Vagina (tissue), 2 donors: ENCODE data around the gene DET1.

Experiments
- POLR2A ChIP-seq, 2 donors: fragments of 450-650 bp; IDR thresholded peaks; one replicate each; pipeline ENCODE4 v1.6.1; 2017; ENCODE audit warnings: antibody characterized with exemption in 2 of 2, mild to moderate bottlenecking in 2 of 2, moderate library complexity in 2 of 2
- TF ChIP-seq, protein P1 (sequence below), 3 experiments: fragments of 450-650 bp in 2 of 3; fragments of 200-600 bp in 1 of 3; sonication (generic) in 1 of 3; IDR thresholded peaks; one replicate each; pipeline ENCODE4 v1.5.1; 2017 to 2019; ENCODE audit warnings: antibody characterized with exemption in 3 of 3, mild to moderate bottlenecking in 2 of 3, moderate library complexity in 2 of 3

DNA sequence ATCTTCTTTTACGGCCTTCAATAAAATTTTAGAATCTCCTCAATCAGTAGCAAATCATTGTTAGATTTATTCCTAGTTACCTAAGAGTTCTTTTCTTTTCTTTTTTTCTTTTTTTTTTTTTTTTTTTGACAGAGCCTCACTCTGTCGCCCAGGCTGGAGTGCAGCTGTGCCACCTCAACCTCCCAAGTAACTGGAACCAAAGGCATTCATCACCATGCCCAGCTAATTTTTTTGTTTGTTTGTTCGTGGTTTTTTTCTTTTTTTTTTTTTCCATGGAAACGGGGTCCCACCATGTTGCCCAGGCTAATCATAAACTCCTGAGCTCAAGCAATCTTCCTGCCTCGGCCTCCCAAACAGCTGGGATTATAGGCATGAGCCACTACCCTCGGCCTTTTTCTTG is 44.3 kb upstream of the DET1 start:
- TF ChIP-seq, protein P1, sequence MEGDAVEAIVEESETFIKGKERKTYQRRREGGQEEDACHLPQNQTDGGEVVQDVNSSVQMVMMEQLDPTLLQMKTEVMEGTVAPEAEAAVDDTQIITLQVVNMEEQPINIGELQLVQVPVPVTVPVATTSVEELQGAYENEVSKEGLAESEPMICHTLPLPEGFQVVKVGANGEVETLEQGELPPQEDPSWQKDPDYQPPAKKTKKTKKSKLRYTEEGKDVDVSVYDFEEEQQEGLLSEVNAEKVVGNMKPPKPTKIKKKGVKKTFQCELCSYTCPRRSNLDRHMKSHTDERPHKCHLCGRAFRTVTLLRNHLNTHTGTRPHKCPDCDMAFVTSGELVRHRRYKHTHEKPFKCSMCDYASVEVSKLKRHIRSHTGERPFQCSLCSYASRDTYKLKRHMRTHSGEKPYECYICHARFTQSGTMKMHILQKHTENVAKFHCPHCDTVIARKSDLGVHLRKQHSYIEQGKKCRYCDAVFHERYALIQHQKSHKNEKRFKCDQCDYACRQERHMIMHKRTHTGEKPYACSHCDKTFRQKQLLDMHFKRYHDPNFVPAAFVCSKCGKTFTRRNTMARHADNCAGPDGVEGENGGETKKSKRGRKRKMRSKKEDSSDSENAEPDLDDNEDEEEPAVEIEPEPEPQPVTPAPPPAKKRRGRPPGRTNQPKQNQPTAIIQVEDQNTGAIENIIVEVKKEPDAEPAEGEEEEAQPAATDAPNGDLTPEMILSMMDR (IDR thresholded peaks at IDR 0.05) = no peak
- TF ChIP-seq POLR2A (IDR thresholded peaks at IDR 0.05) = no peak
